GM18505 (cell line): ENCODE measurements around the gene KDM3B.
A peak's percentile ranks its signal among the peaks of the same experiment; 100 is the strongest.

ENCODE experiments used
- ATAC-seq: cut with Tn5 transposase; IDR thresholded peaks from one replicate; pipeline ENCODE4 v1.9.1; 2021; ENCODE audit not compliant: unreplicated experiment
- POLR2A ChIP-seq: IDR thresholded peaks from 4 replicates; pipeline ENCODE4 v1.6.1; 2011; ENCODE audit warnings: borderline replicate concordance; ENCODE audit not compliant: insufficient read depth, insufficient read length; ENCODE audit errors: extremely low read depth

The KDM3B gene

GRCh38 chr5:138440159-138441073 lies 87.9 kb downstream of the KDM3B start:
- no peak for TF ChIP-seq POLR2A
- no peak for ATAC-seq

- no peak for TF ChIP-seq POLR2A
- no peak for ATAC-seq
These were observed 88.7 kb downstream of the KDM3B start for GRCh38 chr5:138441221-138441620.

GRCh38 chr5:138444078-138444773 lies 91.7 kb downstream of the KDM3B start:
- TF ChIP-seq POLR2A: no peak
- no peak for ATAC-seq

- no peak for ATAC-seq
- TF ChIP-seq POLR2A: no peak
These were observed 92.5 kb downstream of the KDM3B start for GRCh38 chr5:138444774-138445546.

GRCh38 chr5:138445547-138446271 lies 93.2 kb downstream of the KDM3B start:
- no peak for TF ChIP-seq POLR2A
- no peak for ATAC-seq

GRCh38 chr5:138448070-138448469 lies 95.6 kb downstream of the KDM3B start:
- ATAC-seq: no peak
- TF ChIP-seq POLR2A: no peak

GRCh38 chr5:138448481-138449398 lies 96.3 kb downstream of the KDM3B start:
- TF ChIP-seq POLR2A: no peak
- ATAC-seq: no peak

GRCh38 chr5:138449501-138450239 lies 97.2 kb downstream of the KDM3B start:
- no peak for TF ChIP-seq POLR2A
- peak; percentile 70 for ATAC-seq

GRCh38 chr5:138450971-138451370 lies 98.5 kb downstream of the KDM3B start:
- ATAC-seq: no peak
- TF ChIP-seq POLR2A: no peak

- no peak for TF ChIP-seq POLR2A
- ATAC-seq: no peak
These were observed 100.2 kb downstream of the KDM3B start for GRCh38 chr5:138452720-138453119.

GRCh38 chr5:138453590-138453989 lies 101.1 kb downstream of the KDM3B start:
- no peak for ATAC-seq
- TF ChIP-seq POLR2A: no peak
